Liver (tissue), 2 donors: ENCODE results near the gene SKA3.

Source experiments
- TF ChIP-seq, protein P1 (sequence below): fragments of 150-350 bp; IDR thresholded peaks from 2 replicates; pipeline ENCODE4 v1.5.1; 2017; ENCODE audit warnings: improper control_type of control experiment, low read depth, low read length; ENCODE audit not compliant: missing input control
- TF ChIP-seq, protein P2 (sequence below): IDR thresholded peaks from 2 replicates; pipeline ENCODE4 v1.6.1; 2016; ENCODE audit warnings: antibody characterized with exemption, mild to moderate bottlenecking
- donor health status: healthy.

DNA sequence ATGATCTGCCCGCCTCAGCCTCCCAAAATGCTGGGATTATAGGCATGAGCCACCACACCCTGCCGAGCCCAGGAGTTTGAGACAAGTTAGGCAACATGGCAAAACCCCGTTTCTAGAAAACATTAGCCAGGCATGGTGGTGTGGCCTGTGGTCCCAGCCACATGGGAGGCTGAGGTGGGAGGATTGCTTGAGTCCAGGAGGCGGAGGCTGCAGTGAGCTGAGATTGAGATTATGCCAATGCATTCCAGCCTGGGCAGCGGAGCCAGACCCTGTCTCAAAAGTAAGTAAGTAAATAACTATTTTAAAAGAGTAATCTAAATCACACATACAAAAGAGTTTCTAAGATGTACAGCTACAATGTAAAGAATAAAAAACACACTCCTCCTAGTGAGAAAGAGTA, 41.9 kb downstream of the SKA3 start:
- TF ChIP-seq, protein P1, sequence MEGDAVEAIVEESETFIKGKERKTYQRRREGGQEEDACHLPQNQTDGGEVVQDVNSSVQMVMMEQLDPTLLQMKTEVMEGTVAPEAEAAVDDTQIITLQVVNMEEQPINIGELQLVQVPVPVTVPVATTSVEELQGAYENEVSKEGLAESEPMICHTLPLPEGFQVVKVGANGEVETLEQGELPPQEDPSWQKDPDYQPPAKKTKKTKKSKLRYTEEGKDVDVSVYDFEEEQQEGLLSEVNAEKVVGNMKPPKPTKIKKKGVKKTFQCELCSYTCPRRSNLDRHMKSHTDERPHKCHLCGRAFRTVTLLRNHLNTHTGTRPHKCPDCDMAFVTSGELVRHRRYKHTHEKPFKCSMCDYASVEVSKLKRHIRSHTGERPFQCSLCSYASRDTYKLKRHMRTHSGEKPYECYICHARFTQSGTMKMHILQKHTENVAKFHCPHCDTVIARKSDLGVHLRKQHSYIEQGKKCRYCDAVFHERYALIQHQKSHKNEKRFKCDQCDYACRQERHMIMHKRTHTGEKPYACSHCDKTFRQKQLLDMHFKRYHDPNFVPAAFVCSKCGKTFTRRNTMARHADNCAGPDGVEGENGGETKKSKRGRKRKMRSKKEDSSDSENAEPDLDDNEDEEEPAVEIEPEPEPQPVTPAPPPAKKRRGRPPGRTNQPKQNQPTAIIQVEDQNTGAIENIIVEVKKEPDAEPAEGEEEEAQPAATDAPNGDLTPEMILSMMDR = no peak
- TF ChIP-seq, protein P2, sequence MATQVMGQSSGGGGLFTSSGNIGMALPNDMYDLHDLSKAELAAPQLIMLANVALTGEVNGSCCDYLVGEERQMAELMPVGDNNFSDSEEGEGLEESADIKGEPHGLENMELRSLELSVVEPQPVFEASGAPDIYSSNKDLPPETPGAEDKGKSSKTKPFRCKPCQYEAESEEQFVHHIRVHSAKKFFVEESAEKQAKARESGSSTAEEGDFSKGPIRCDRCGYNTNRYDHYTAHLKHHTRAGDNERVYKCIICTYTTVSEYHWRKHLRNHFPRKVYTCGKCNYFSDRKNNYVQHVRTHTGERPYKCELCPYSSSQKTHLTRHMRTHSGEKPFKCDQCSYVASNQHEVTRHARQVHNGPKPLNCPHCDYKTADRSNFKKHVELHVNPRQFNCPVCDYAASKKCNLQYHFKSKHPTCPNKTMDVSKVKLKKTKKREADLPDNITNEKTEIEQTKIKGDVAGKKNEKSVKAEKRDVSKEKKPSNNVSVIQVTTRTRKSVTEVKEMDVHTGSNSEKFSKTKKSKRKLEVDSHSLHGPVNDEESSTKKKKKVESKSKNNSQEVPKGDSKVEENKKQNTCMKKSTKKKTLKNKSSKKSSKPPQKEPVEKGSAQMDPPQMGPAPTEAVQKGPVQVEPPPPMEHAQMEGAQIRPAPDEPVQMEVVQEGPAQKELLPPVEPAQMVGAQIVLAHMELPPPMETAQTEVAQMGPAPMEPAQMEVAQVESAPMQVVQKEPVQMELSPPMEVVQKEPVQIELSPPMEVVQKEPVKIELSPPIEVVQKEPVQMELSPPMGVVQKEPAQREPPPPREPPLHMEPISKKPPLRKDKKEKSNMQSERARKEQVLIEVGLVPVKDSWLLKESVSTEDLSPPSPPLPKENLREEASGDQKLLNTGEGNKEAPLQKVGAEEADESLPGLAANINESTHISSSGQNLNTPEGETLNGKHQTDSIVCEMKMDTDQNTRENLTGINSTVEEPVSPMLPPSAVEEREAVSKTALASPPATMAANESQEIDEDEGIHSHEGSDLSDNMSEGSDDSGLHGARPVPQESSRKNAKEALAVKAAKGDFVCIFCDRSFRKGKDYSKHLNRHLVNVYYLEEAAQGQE = no peak
